ENCODE data around the gene POU2AF1. TPM values are rescaled to one million over a fixed set of nuclear protein-coding genes. Genes with fewer than 3 reads are reported as not detected.
"Not testable (repeated sequence)": the region's sequence is repeated elsewhere in the genome, so short reads cannot be mapped to it uniquely, and the experiment has no call there.

Gene POU2AF1
- total RNA-seq, 2 donors from 2014 or later: 2.5 to 12.4 TPM

GRCh38 chr11:111320199-111320598 is 58.9 kb downstream of the POU2AF1 start:
- not testable (repeated sequence) for H3K4me1 Mint-ChIP-seq (ENCODE audit: low read depth); H3K4me3 Mint-ChIP-seq; H3K9me3 Mint-ChIP-seq; H3K27ac Mint-ChIP-seq; H3K27me3 Mint-ChIP-seq (ENCODE audit: low read depth); ATAC-seq (replicated peaks in 1 of 2); DNase-seq; H3K36me3 Mint-ChIP-seq (ENCODE audit: insufficient read depth in 2 of 2)

GRCh38 chr11:111319296-111319695 is 59.8 kb downstream of the POU2AF1 start:
- H3K36me3 Mint-ChIP-seq (ENCODE audit: insufficient read depth in 2 of 2): no peaks in the 10 kb centered on the region
- H3K27me3 Mint-ChIP-seq (ENCODE audit: low read depth): peaks cover 13% of the 10 kb centered on the region
- no peak overlapping the region for H3K27ac Mint-ChIP-seq
- no peaks in the 10 kb centered on the region for H3K9me3 Mint-ChIP-seq
- no peak for ATAC-seq (replicated peaks in 1 of 2)
- DNase-seq: no peak
- H3K4me1 Mint-ChIP-seq (ENCODE audit: low read depth): no peaks in the 10 kb centered on the region
- H3K4me3 Mint-ChIP-seq: no peak overlapping the region

GRCh38 chr11:111312076-111312475 is 67.0 kb downstream of the POU2AF1 start:
- no peaks in the 10 kb centered on the region for H3K9me3 Mint-ChIP-seq
- ATAC-seq (replicated peaks in 1 of 2): no peak
- no peak for DNase-seq
- H3K36me3 Mint-ChIP-seq (ENCODE audit: insufficient read depth in 2 of 2): no peaks in the 10 kb centered on the region
- no peaks in the 10 kb centered on the region for H3K4me1 Mint-ChIP-seq (ENCODE audit: low read depth)
- H3K27me3 Mint-ChIP-seq (ENCODE audit: low read depth): peaks cover 21% of the 10 kb centered on the region
- no peak overlapping the region for H3K4me3 Mint-ChIP-seq
- H3K27ac Mint-ChIP-seq: no peak overlapping the region

GRCh38 chr11:111310723-111311122 is 68.4 kb downstream of the POU2AF1 start:
- no peak for ATAC-seq (replicated peaks in 1 of 2)
- H3K4me1 Mint-ChIP-seq (ENCODE audit: low read depth): no peaks in the 10 kb centered on the region
- H3K27me3 Mint-ChIP-seq (ENCODE audit: low read depth): peaks cover 34% of the 10 kb centered on the region
- no peaks in the 10 kb centered on the region for H3K36me3 Mint-ChIP-seq (ENCODE audit: insufficient read depth in 2 of 2)
- H3K9me3 Mint-ChIP-seq: no peaks in the 10 kb centered on the region
- no peak overlapping the region for H3K4me3 Mint-ChIP-seq
- no peak for DNase-seq
- H3K27ac Mint-ChIP-seq: no peak overlapping the region

GRCh38 chr11:111310088-111310487 is 69.0 kb downstream of the POU2AF1 start:
- H3K27ac Mint-ChIP-seq: no peak overlapping the region
- peaks cover 41% of the 10 kb centered on the region for H3K27me3 Mint-ChIP-seq (ENCODE audit: low read depth)
- DNase-seq: no peak
- H3K9me3 Mint-ChIP-seq: no peaks in the 10 kb centered on the region
- H3K4me1 Mint-ChIP-seq (ENCODE audit: low read depth): no peaks in the 10 kb centered on the region
- no peak overlapping the region for H3K4me3 Mint-ChIP-seq
- H3K36me3 Mint-ChIP-seq (ENCODE audit: insufficient read depth in 2 of 2): no peaks in the 10 kb centered on the region
- no peak for ATAC-seq (replicated peaks in 1 of 2)

- H3K4me3 Mint-ChIP-seq: no peak overlapping the region
Observed at GRCh38 chr11:111309215-111309915, 69.7 kb downstream of the POU2AF1 start.

GRCh38 chr11:111308140-111308539 is 70.9 kb downstream of the POU2AF1 start:
- no peak overlapping the region for H3K27ac Mint-ChIP-seq
- DNase-seq (no peak), ATAC-seq (replicated peaks in 1 of 2) (no peak)
- peaks cover 39% of the 10 kb centered on the region for H3K27me3 Mint-ChIP-seq (ENCODE audit: low read depth)
- H3K4me1 Mint-ChIP-seq (ENCODE audit: low read depth): no peaks in the 10 kb centered on the region
- no peak overlapping the region for H3K4me3 Mint-ChIP-seq
- no peaks in the 10 kb centered on the region for H3K9me3 Mint-ChIP-seq
- H3K36me3 Mint-ChIP-seq (ENCODE audit: insufficient read depth in 2 of 2): no peaks in the 10 kb centered on the region

More at GRCh38 chr11:111309215-111309915, 69.7 kb downstream of the POU2AF1 start:
- Mint-ChIP-seq H3K27ac (no peak overlapping the region), H3K4me1 (ENCODE audit: low read depth) (no peaks in the 10 kb centered on the region), H3K9me3 (no peaks in the 10 kb centered on the region), H3K27me3 (ENCODE audit: low read depth) (peaks cover 40% of the 10 kb centered on the region), H3K36me3 (ENCODE audit: insufficient read depth in 2 of 2) (no peaks in the 10 kb centered on the region)
- ATAC-seq (replicated peaks in 1 of 2) (no peak), DNase-seq (no peak)

GRCh38 chr11:111307472-111308108 is 71.5 kb downstream of the POU2AF1 start:
- Mint-ChIP-seq H3K4me1 (ENCODE audit: low read depth) (no peaks in the 10 kb centered on the region), H3K27me3 (ENCODE audit: low read depth) (peaks cover 44% of the 10 kb centered on the region), H3K4me3 (no peak overlapping the region), H3K27ac (no peak overlapping the region), H3K9me3 (no peaks in the 10 kb centered on the region), H3K36me3 (ENCODE audit: insufficient read depth in 2 of 2) (no peaks in the 10 kb centered on the region)
- ATAC-seq (replicated peaks in 1 of 2) (no peak), DNase-seq (no peak)

GRCh38 chr11:111306321-111306720 is 72.8 kb downstream of the POU2AF1 start:
- Mint-ChIP-seq H3K36me3 (ENCODE audit: insufficient read depth in 2 of 2) (no peaks in the 10 kb centered on the region), H3K27me3 (ENCODE audit: low read depth) (peaks cover 53% of the 10 kb centered on the region), H3K27ac (no peak overlapping the region), H3K4me3 (no peak overlapping the region), H3K4me1 (ENCODE audit: low read depth) (no peaks in the 10 kb centered on the region), H3K9me3 (no peaks in the 10 kb centered on the region)
- ATAC-seq (replicated peaks in 1 of 2): no peak
- no peak for DNase-seq

- Mint-ChIP-seq H3K4me3 (no peak overlapping the region), H3K27ac (no peak overlapping the region), H3K27me3 (ENCODE audit: low read depth) (peaks cover 53% of the 10 kb centered on the region), H3K36me3 (ENCODE audit: insufficient read depth in 2 of 2) (no peaks in the 10 kb centered on the region), H3K9me3 (no peaks in the 10 kb centered on the region), H3K4me1 (ENCODE audit: low read depth) (no peaks in the 10 kb centered on the region)
- ATAC-seq (replicated peaks in 1 of 2): no peak
- no peak for DNase-seq
Observed at GRCh38 chr11:111305876-111306275, 73.2 kb downstream of the POU2AF1 start.

GRCh38 chr11:111305162-111305802 is 73.8 kb downstream of the POU2AF1 start:
- H3K4me3 Mint-ChIP-seq: no peak overlapping the region
- no peak for DNase-seq
- no peaks in the 10 kb centered on the region for H3K4me1 Mint-ChIP-seq (ENCODE audit: low read depth)
- no peaks in the 10 kb centered on the region for H3K36me3 Mint-ChIP-seq (ENCODE audit: insufficient read depth in 2 of 2)
- H3K27ac Mint-ChIP-seq: no peak overlapping the region
- peaks cover 59% of the 10 kb centered on the region for H3K27me3 Mint-ChIP-seq (ENCODE audit: low read depth)
- no peak for ATAC-seq (replicated peaks in 1 of 2)
- no peaks in the 10 kb centered on the region for H3K9me3 Mint-ChIP-seq

GRCh38 chr11:111303461-111303860 is 75.6 kb downstream of the POU2AF1 start:
- no peak for ATAC-seq (replicated peaks in 1 of 2)
- no peak overlapping the region for H3K27ac Mint-ChIP-seq
- H3K4me1 Mint-ChIP-seq (ENCODE audit: low read depth): no peaks in the 10 kb centered on the region
- no peaks in the 10 kb centered on the region for H3K36me3 Mint-ChIP-seq (ENCODE audit: insufficient read depth in 2 of 2)
- no peak overlapping the region for H3K4me3 Mint-ChIP-seq
- no peak for DNase-seq
- no peaks in the 10 kb centered on the region for H3K9me3 Mint-ChIP-seq
- H3K27me3 Mint-ChIP-seq (ENCODE audit: low read depth): peaks cover 67% of the 10 kb centered on the region

- Mint-ChIP-seq H3K36me3 (ENCODE audit: insufficient read depth in 2 of 2) (no peaks in the 10 kb centered on the region), H3K4me3 (no peak overlapping the region), H3K9me3 (no peaks in the 10 kb centered on the region), H3K27me3 (ENCODE audit: low read depth) (peaks cover 67% of the 10 kb centered on the region), H3K27ac (no peak overlapping the region), H3K4me1 (ENCODE audit: low read depth) (no peaks in the 10 kb centered on the region)
- no peak for DNase-seq
- no peak for ATAC-seq (replicated peaks in 1 of 2)
Observed at GRCh38 chr11:111302298-111302697, 76.8 kb downstream of the POU2AF1 start.

Data from activated T-cell treated with anti-CD3 and anti-CD28 coated beads, Interleukin-2, amount 50 U/mL, for 72 hours (primary cell).